ENCODE measurements around the gene SCN3B.

Gene SCN3B

GRCh38 chr11:123630126-123630608 is 24.3 kb downstream of the SCN3B start:
- no peak for DNase-seq (ENCODE audit: low read depth)
- TF ChIP-seq CTCF (conservative IDR thresholded peaks at IDR 0.05; ENCODE audit: control insufficient read depth, insufficient read depth, low read depth, low read length): no peak
- no peak overlapping the region for H3K4me3 ChIP-seq (ENCODE audit: control insufficient read depth, low read depth, low read length)

- TF ChIP-seq CTCF (conservative IDR thresholded peaks at IDR 0.05; ENCODE audit: control insufficient read depth, insufficient read depth, low read depth, low read length): no peak
- DNase-seq (ENCODE audit: low read depth): peak; percentile 56
- no peak overlapping the region for H3K4me3 ChIP-seq (ENCODE audit: control insufficient read depth, low read depth, low read length)
These were observed 25.3 kb downstream of the SCN3B start for GRCh38 chr11:123628936-123629683.

GRCh38 chr11:123624974-123625373 is 29.4 kb downstream of the SCN3B start:
- DNase-seq (ENCODE audit: low read depth): peak; percentile 47
- TF ChIP-seq CTCF (conservative IDR thresholded peaks at IDR 0.05; ENCODE audit: control insufficient read depth, insufficient read depth, low read depth, low read length): no peak
- no peak overlapping the region for H3K4me3 ChIP-seq (ENCODE audit: control insufficient read depth, low read depth, low read length)

- no peak for TF ChIP-seq CTCF (conservative IDR thresholded peaks at IDR 0.05; ENCODE audit: control insufficient read depth, insufficient read depth, low read depth, low read length)
- H3K4me3 ChIP-seq (ENCODE audit: control insufficient read depth, low read depth, low read length): no peak overlapping the region
- DNase-seq (ENCODE audit: low read depth): no peak
These were observed 31.8 kb downstream of the SCN3B start for GRCh38 chr11:123622576-123622975.

GRCh38 chr11:123616505-123617198 is 37.8 kb downstream of the SCN3B start:
- no peak overlapping the region for H3K4me3 ChIP-seq (ENCODE audit: control insufficient read depth, low read depth, low read length)
- DNase-seq (ENCODE audit: low read depth): peak; percentile 75
- no peak for TF ChIP-seq CTCF (conservative IDR thresholded peaks at IDR 0.05; ENCODE audit: control insufficient read depth, insufficient read depth, low read depth, low read length)

- H3K4me3 ChIP-seq (ENCODE audit: control insufficient read depth, low read depth, low read length): no peak overlapping the region
- TF ChIP-seq CTCF (conservative IDR thresholded peaks at IDR 0.05; ENCODE audit: control insufficient read depth, insufficient read depth, low read depth, low read length): no peak
- no peak for DNase-seq (ENCODE audit: low read depth)
These were observed 42.7 kb downstream of the SCN3B start for GRCh38 chr11:123611698-123612097.

Data from fibroblast of mammary gland (primary cell).